ENCODE data around the gene TAS2R20. TPM values are rescaled to one million over a fixed set of nuclear protein-coding genes. Genes with fewer than 3 reads are reported as not detected.

TAS2R20 gene
- polyA plus RNA-seq, 1 donor: 3.2 TPM

- DNase-seq: no peak
These were observed 38.3 kb downstream of the TAS2R20 start for GRCh38 chr12:10959804-10960203.

- DNase-seq: no peak
These were observed 40.4 kb downstream of the TAS2R20 start for GRCh38 chr12:10957741-10958140.

- no peak for DNase-seq
These were observed 42.0 kb downstream of the TAS2R20 start for GRCh38 chr12:10956085-10956484.

- DNase-seq: no peak
These were observed 45.5 kb downstream of the TAS2R20 start for GRCh38 chr12:10952645-10953044.

Other genes starting within 250 kb of the TAS2R20 start
- not detected for gene TAS2R7, start 195.7 kb downstream of the TAS2R20 start, polyA plus RNA-seq (ENCODE audit: insufficient read length)
- gene TAS2R8, start 191.0 kb downstream of the TAS2R20 start, polyA plus RNA-seq (ENCODE audit: insufficient read length): not detected
- gene TAS2R9, start 188.1 kb downstream of the TAS2R20 start, polyA plus RNA-seq (ENCODE audit: insufficient read length): not detected
- 4.4 TPM for gene TAS2R10, start 171.9 kb downstream of the TAS2R20 start, polyA plus RNA-seq (ENCODE audit: insufficient read length)
- 10.7 TPM for gene PRR4, start 148.8 kb downstream of the TAS2R20 start, polyA plus RNA-seq (ENCODE audit: insufficient read length)
- 14.6 TPM for gene PRH1, start 114.0 kb downstream of the TAS2R20 start, polyA plus RNA-seq (ENCODE audit: insufficient read length)
- gene TAS2R13, start 88.7 kb downstream of the TAS2R20 start, polyA plus RNA-seq (ENCODE audit: insufficient read length): 0.12 TPM
- 0.50 TPM for gene PRH2, start 69.1 kb downstream of the TAS2R20 start, polyA plus RNA-seq (ENCODE audit: insufficient read length)
- gene TAS2R14, start 59.0 kb downstream of the TAS2R20 start, polyA plus RNA-seq (ENCODE audit: insufficient read length): 5.3 TPM
- 0.18 TPM for gene TAS2R50, start 11.4 kb downstream of the TAS2R20 start, polyA plus RNA-seq (ENCODE audit: insufficient read length)
- 1.9 TPM for gene TAS2R19, start 24.3 kb upstream of the TAS2R20 start, polyA plus RNA-seq (ENCODE audit: insufficient read length)
- 2.2 TPM for gene TAS2R31, start 33.1 kb upstream of the TAS2R20 start, polyA plus RNA-seq (ENCODE audit: insufficient read length)
- gene TAS2R46, start 64.0 kb upstream of the TAS2R20 start, polyA plus RNA-seq (ENCODE audit: insufficient read length): not detected
- 0.63 TPM for gene TAS2R43, start 94.0 kb upstream of the TAS2R20 start, polyA plus RNA-seq (ENCODE audit: insufficient read length)
- gene TAS2R30, start 136.3 kb upstream of the TAS2R20 start, polyA plus RNA-seq (ENCODE audit: insufficient read length): 0.52 TPM
- gene SMIM10L1, start 172.9 kb upstream of the TAS2R20 start, polyA plus RNA-seq (ENCODE audit: insufficient read length): 17.1 TPM
- not detected for gene TAS2R42, start 188.6 kb upstream of the TAS2R20 start, polyA plus RNA-seq (ENCODE audit: insufficient read length)